ENCODE data around the gene LOX.

- TF ChIP-seq POLR2A (IDR thresholded peaks at IDR 0.05; ENCODE audit: low read length) (no peak), GATA1 (IDR thresholded peaks at IDR 0.05; ENCODE audit: low read depth, low read length) (no peak)
Observed at GRCh38 chr5:122076669-122077365, 1.2 kb downstream of the LOX start.
